Measurements from ENCODE around the gene DCUN1D4. TPM values are rescaled to one million over a fixed set of nuclear protein-coding genes. Genes with fewer than 3 reads are reported as not detected.

DCUN1D4 gene
- total RNA-seq, 1 experiment from 2014 or later = 26.2 TPM

GRCh38 chr4:51963841-51964517 lies 121.0 kb downstream of the DCUN1D4 start:
- DNase-seq (ENCODE audit: low read depth) = peak; percentile 60

GRCh38 chr4:51965862-51966261 lies 122.9 kb downstream of the DCUN1D4 start:
- no peak for DNase-seq (ENCODE audit: low read depth)

Other genes starting within 250 kb of the DCUN1D4 start
- gene LRRC66, start 177.2 kb downstream of the DCUN1D4 start, total RNA-seq (2014; rRNA removed) = 0.32 and 0.57 TPM in 2 replicates
- gene SGCB, start 195.1 kb downstream of the DCUN1D4 start, total RNA-seq (2014; rRNA removed) = 37.2 and 42.4 TPM in 2 replicates
- gene SPATA18, start 208.2 kb downstream of the DCUN1D4 start, total RNA-seq (2014; rRNA removed) = not detected in 2 replicates

Measured in LHCN-M2 (cell line).